ENCODE data around the gene CD84. TPM values are rescaled to one million over a fixed set of nuclear protein-coding genes. Genes with fewer than 3 reads are reported as not detected.
A peak's percentile ranks its signal among the peaks of the same experiment; 100 is the strongest.

Gene CD84
- total and polyA plus RNA-seq, 4 experiments from 2014 or later = 15.9 to 98.9 (median 65.6) TPM

DNA sequence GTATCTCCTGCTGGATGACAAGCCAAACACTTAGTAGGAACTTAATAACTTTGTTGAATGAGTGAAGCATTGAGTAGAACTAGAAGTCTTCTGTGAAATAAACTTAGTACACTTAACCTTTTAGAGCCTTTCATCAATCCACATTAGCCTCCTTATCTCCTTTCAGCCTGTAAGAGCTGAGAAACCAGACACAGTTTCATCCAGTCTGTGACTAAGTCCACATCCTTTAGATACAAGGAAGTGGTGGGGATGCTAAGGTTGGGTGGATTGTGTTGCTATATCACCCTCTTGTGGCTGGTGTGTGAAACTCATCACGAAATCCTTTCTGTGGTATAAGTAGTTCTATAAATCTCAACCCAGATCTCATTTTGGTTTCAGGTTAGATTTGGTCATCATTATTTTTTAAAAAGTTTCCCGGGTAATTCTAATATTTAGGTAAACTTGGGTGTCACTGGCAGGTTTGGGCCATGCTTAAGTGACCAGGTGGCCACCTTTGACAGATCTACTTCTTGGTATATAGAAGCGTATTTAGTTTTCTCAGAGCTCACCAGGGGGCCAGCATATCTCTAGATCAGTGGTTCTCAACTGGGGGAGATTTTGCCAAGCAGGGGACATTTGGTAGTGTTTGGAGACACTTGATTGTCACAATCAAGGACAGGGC is 27.8 kb upstream of the CD84 start:
- no peaks in the 10 kb centered on the region for H3K9me3 ChIP-seq (ENCODE audit: control insufficient read depth in 1 of 2, low read length in 2 of 2)
- no peak overlapping the region for H3K4me3 ChIP-seq (ENCODE audit: low read length in 2 of 2)
- H3K36me3 Mint-ChIP-seq = peaks cover 60 to 70% of the 10 kb centered on the region in 2 donors
- no peaks in the 10 kb centered on the region for H3K27me3 ChIP-seq (ENCODE audit: insufficient read depth, low read length)
- intact Hi-C loops (cut with micrococcal nuclease) = loop anchor here (1.0 to 10.0 kb wide), 5 partner anchors 57 to 412 kb away; partner anchors contain the start of genes CASQ1, COPA and NCSTN
- H3K36me3 ChIP-seq (ENCODE audit: insufficient read depth, low read length) = peaks cover 37% of the 10 kb centered on the region
- H3K27me3 Mint-ChIP-seq = no peaks in the 10 kb centered on the region
- ChIA-PET POLR2A (ENCODE audit: partially characterized antibody) (interaction anchor here (0.8 to 7.3 kb wide), 19 partner anchors 22 to 380 kb away, joined by 3 to 54 read pairs (median 6); partner anchors contain the start of genes CD84 and SLAMF6), CTCF (ENCODE audit: partially characterized antibody) (interaction anchor here (0.5 to 12.5 kb wide), 30 partner anchors 16 to 268 kb away, joined by 3 to 359 read pairs (median 4); partner anchors contain the start of genes CD84 and SLAMF6)
- peak; percentile 79 to 85 (median 81) for DNase-seq
- peak overlapping the region; percentile 62 to 93 (median 79) for H3K27ac Mint-ChIP-seq
- H3K4me1 Mint-ChIP-seq = peaks cover 42 to 62% (median 52%) of the 10 kb centered on the region in 4 donors
- peaks cover 56% of the 10 kb centered on the region for H3K4me1 ChIP-seq (ENCODE audit: insufficient read depth, low read length)
- peaks cover 0 to 30% (median 14%) of the 10 kb centered on the region in 8 donors for H3K9me3 Mint-ChIP-seq
- H3K27ac ChIP-seq (ENCODE audit: low read depth, low read length) = peak overlapping the region; percentile 42
- peak overlapping the region in 6 of 8 donors; percentile 3 to 68 (median 37) for H3K4me3 Mint-ChIP-seq

DNA sequence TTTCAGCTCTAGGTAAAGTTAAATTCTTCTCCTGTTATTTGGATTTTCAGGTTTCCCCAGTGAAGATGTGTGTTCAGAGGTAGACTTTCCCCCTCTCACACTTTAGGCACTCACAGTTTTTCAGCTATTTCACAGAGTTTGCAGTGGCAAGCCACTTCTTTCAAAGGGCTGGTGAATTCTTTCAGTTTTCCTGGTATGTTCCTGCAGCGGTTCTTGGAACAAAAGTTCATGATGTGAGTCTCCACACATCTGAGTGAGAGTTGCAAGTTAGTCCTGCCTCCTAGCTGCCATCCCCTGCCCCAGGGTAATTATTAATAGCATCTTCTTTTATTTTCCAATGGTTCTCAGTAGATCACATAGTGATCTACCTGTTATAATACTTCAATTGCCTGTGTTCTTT is 27.3 kb upstream of the CD84 start:
- Mint-ChIP-seq H3K4me3 (peak overlapping the region in 6 of 8 donors; percentile 3 to 68 (median 37)), H3K27me3 (no peaks in the 10 kb centered on the region), H3K9me3 (peaks cover 0 to 35% (median 19%) of the 10 kb centered on the region in 8 donors), H3K27ac (peak overlapping the region; percentile 62 to 93 (median 79)), H3K36me3 (peaks cover 66 to 67% of the 10 kb centered on the region in 2 donors), H3K4me1 (peaks cover 42 to 62% (median 52%) of the 10 kb centered on the region in 4 donors)
- H3K4me3 ChIP-seq (ENCODE audit: low read length in 2 of 2) = no peak overlapping the region
- CTCF ChIA-PET (ENCODE audit: partially characterized antibody) = interaction anchor here (0.6 to 12.5 kb wide), 31 partner anchors 16 to 267 kb away, joined by 3 to 359 read pairs (median 4); partner anchors contain the start of genes CD84 and SLAMF6
- peaks cover 56% of the 10 kb centered on the region for H3K4me1 ChIP-seq (ENCODE audit: insufficient read depth, low read length)
- H3K36me3 ChIP-seq (ENCODE audit: insufficient read depth, low read length) = peaks cover 32% of the 10 kb centered on the region
- peak overlapping the region; percentile 42 for H3K27ac ChIP-seq (ENCODE audit: low read depth, low read length)
- intact Hi-C loops (cut with micrococcal nuclease) = loop anchor here (1.0 to 10.0 kb wide), 5 partner anchors 56 to 412 kb away; partner anchors contain the start of genes CASQ1, COPA and NCSTN
- H3K9me3 ChIP-seq (ENCODE audit: control insufficient read depth in 1 of 2, low read length in 2 of 2) = no peaks in the 10 kb centered on the region
- POLR2A ChIA-PET (ENCODE audit: partially characterized antibody) = interaction anchor here (0.8 to 7.3 kb wide), 20 partner anchors 22 to 381 kb away, joined by 3 to 54 read pairs (median 6); partner anchors contain the start of genes CD84 and SLAMF6
- DNase-seq = no peak
- no peaks in the 10 kb centered on the region for H3K27me3 ChIP-seq (ENCODE audit: insufficient read depth, low read length)

DNA sequence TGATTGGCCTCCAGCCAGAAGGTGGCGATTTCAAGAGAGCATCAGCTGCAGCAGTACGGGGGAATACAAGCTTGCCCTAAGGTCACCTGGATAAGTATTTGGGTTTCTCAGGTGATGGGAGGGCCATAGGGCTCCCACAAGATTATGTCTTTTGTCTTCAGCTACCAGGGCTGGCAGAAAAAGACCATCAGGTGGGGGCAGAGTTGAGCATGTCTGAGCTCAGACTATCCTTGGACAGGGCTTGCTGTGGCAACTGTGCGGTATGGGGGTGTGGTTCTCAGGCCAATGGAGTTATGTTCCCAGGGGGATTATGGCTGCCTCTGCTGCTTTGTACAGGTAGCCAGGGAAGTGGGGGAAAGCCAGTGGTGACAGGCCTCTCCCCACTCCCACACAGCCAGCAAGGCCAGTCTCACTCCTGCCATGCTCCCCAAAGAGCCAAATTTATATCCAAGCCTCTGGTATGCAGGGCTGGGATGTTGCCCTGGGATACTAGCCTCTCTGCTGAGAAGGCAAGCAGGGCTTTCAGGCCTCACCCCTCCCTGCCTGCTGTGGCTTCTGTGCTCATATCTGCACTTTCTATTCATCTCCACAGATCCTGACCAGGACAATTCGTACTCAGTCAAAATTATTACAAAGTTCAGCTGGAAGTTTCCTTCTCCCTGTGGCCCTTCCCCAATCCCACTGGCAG is 26.6 kb upstream of the CD84 start:
- Mint-ChIP-seq H3K36me3 (peaks cover 62 to 66% of the 10 kb centered on the region in 2 donors), H3K27ac (peak overlapping the region in 6 of 7 donors; percentile 52 to 93 (median 63)), H3K9me3 (peaks cover 0 to 41% (median 24%) of the 10 kb centered on the region in 8 donors), H3K4me1 (peaks cover 38 to 57% (median 47%) of the 10 kb centered on the region in 4 donors), H3K4me3 (peak overlapping the region in 3 of 8 donors; percentile 8 to 61 (median 43)), H3K27me3 (no peaks in the 10 kb centered on the region)
- no peaks in the 10 kb centered on the region for H3K9me3 ChIP-seq (ENCODE audit: control insufficient read depth in 1 of 2, low read length in 2 of 2)
- H3K27me3 ChIP-seq (ENCODE audit: insufficient read depth, low read length) = no peaks in the 10 kb centered on the region
- no peak overlapping the region for H3K27ac ChIP-seq (ENCODE audit: low read depth, low read length)
- ChIA-PET CTCF (ENCODE audit: partially characterized antibody) (interaction anchor here (0.9 to 12.5 kb wide), 29 partner anchors 12 to 266 kb away, joined by 3 to 359 read pairs (median 5); partner anchors contain the start of gene SLAMF6), POLR2A (ENCODE audit: partially characterized antibody) (interaction anchor here (0.6 to 7.3 kb wide), 22 partner anchors 15 to 381 kb away, joined by 3 to 54 read pairs (median 6); partner anchors contain the start of genes CD84 and SLAMF6)
- intact Hi-C loops (cut with micrococcal nuclease) = loop anchor here (2.0 to 10.0 kb wide), 2 partner anchors 263 to 411 kb away; partner anchors contain the start of genes CASQ1, COPA and NCSTN
- H3K4me3 ChIP-seq (ENCODE audit: low read length in 2 of 2) = no peak overlapping the region
- no peak for DNase-seq
- peaks cover 27% of the 10 kb centered on the region for H3K36me3 ChIP-seq (ENCODE audit: insufficient read depth, low read length)
- peaks cover 50% of the 10 kb centered on the region for H3K4me1 ChIP-seq (ENCODE audit: insufficient read depth, low read length)

DNA sequence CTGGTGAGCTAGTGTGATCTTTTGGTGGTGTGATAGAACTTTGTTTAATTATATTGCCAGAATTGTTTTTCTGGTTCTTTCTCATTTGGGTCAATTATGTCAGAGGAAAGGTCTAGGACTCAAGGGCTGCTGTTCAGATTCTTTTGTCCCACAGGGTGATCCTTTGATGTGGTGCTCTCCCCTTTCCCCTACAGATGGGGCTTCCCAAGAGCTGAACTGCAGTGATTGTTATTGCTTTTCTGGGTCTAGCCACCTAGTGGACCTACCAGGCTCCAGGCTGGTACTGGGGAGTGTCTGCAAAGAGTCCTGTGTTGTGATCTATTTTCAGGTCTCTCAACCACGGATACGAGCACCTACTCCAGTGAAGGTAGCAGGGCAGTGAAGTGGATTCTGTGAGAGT is 25.9 kb upstream of the CD84 start:
- Mint-ChIP-seq H3K9me3 (peaks cover 0 to 44% (median 26%) of the 10 kb centered on the region in 8 donors), H3K36me3 (peaks cover 54 to 59% of the 10 kb centered on the region in 2 donors), H3K27ac (peak overlapping the region in 3 of 7 donors; percentile 48 to 81 (median 57)), H3K4me3 (peak overlapping the region in 3 of 8 donors; percentile 1 to 16 (median 8)), H3K4me1 (peaks cover 35 to 49% (median 42%) of the 10 kb centered on the region in 4 donors), H3K27me3 (no peaks in the 10 kb centered on the region)
- H3K4me3 ChIP-seq (ENCODE audit: low read length in 2 of 2) = no peak overlapping the region
- peaks cover 20% of the 10 kb centered on the region for H3K36me3 ChIP-seq (ENCODE audit: insufficient read depth, low read length)
- no peaks in the 10 kb centered on the region for H3K9me3 ChIP-seq (ENCODE audit: control insufficient read depth in 1 of 2, low read length in 2 of 2)
- H3K27ac ChIP-seq (ENCODE audit: low read depth, low read length) = no peak overlapping the region
- ChIA-PET POLR2A (ENCODE audit: partially characterized antibody) (interaction anchor here (0.7 to 7.3 kb wide), 15 partner anchors 14 to 179 kb away, joined by 3 to 54 read pairs (median 6); partner anchors contain the start of gene CD84), CTCF (ENCODE audit: partially characterized antibody) (interaction anchor here (0.7 to 12.5 kb wide), 14 partner anchors 12 to 228 kb away, joined by 3 to 359 read pairs (median 6); no protein-coding TSS in a partner anchor)
- no peak for DNase-seq
- peaks cover 42% of the 10 kb centered on the region for H3K4me1 ChIP-seq (ENCODE audit: insufficient read depth, low read length)
- H3K27me3 ChIP-seq (ENCODE audit: insufficient read depth, low read length) = no peaks in the 10 kb centered on the region
- intact Hi-C loops (cut with micrococcal nuclease) = loop anchor here (10.0 kb wide), 1 partner anchor 410 kb away; the partner anchor contains the start of gene CASQ1

DNA sequence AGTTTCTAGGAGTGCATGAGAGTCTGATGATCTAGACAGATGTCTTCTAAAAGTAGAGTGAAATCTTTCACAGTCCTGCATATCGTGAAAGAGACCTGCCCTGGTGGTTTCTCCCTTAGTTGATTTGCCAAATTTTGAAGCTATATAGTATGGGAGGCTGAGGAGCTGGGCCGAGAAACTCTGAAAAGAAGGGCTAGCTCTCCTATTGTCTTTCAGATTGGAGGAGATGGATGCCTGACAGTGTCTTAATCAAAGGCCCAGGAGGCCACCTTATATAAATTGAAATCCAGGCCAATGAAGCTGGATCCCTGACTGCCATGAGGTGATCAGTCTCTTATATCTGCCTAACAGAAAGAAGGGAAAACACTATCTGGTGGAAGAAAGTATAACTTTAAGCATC is 18.4 kb upstream of the CD84 start:
- Mint-ChIP-seq H3K4me3 (no peak overlapping the region), H3K9me3 (peaks cover 3 to 36% (median 25%) of the 10 kb centered on the region in 8 donors), H3K27me3 (no peaks in the 10 kb centered on the region), H3K4me1 (peaks cover 0 to 8% (median 3%) of the 10 kb centered on the region in 4 donors), H3K36me3 (peaks cover 8 to 32% of the 10 kb centered on the region in 2 donors), H3K27ac (no peak overlapping the region)
- no peaks in the 10 kb centered on the region for H3K4me1 ChIP-seq (ENCODE audit: insufficient read depth, low read length)
- intact Hi-C loops (cut with micrococcal nuclease) = no loop called here
- H3K9me3 ChIP-seq (ENCODE audit: control insufficient read depth in 1 of 2, low read length in 2 of 2) = no peaks in the 10 kb centered on the region
- H3K36me3 ChIP-seq (ENCODE audit: insufficient read depth, low read length) = no peaks in the 10 kb centered on the region
- ChIA-PET POLR2A (ENCODE audit: partially characterized antibody) (interaction anchor here (0.8 to 1.8 kb wide), 4 partner anchors 14 to 41 kb away, joined by 3 to 5 read pairs (median 4); no protein-coding TSS in a partner anchor), CTCF (ENCODE audit: partially characterized antibody) (interaction anchor here (0.8 to 2.0 kb wide), 6 partner anchors 14 to 169 kb away, joined by 3 to 8 read pairs (median 4); no protein-coding TSS in a partner anchor)
- no peak overlapping the region for H3K27ac ChIP-seq (ENCODE audit: low read depth, low read length)
- no peaks in the 10 kb centered on the region for H3K27me3 ChIP-seq (ENCODE audit: insufficient read depth, low read length)
- DNase-seq = no peak
- no peak overlapping the region for H3K4me3 ChIP-seq (ENCODE audit: low read length in 2 of 2)

DNA sequence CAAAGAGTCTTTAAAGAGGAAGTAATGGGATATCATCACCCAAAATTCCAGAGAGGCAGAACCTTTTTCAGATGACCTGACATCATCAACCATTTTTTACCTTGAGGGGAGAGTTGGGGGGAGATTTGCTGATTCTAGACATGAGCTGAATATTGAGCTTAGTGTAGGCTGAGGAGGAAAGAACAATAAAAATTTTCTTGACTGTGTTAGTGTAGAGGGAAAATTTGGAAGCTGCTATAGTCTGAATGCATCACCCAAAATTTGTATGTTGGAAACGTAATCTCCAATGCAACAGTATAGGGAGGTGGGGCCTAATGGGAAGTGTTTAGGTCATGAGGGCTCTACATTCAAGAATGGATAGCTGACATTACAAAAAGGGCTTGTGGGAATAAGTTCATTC is 17.8 kb upstream of the CD84 start:
- H3K4me1 ChIP-seq (ENCODE audit: insufficient read depth, low read length) = no peaks in the 10 kb centered on the region
- no peak overlapping the region for H3K27ac ChIP-seq (ENCODE audit: low read depth, low read length)
- Mint-ChIP-seq H3K4me3 (no peak overlapping the region), H3K27ac (no peak overlapping the region), H3K27me3 (no peaks in the 10 kb centered on the region), H3K4me1 (peaks cover 0 to 8% (median 3%) of the 10 kb centered on the region in 4 donors), H3K36me3 (peaks cover 8 to 35% of the 10 kb centered on the region in 2 donors), H3K9me3 (peaks cover 3 to 36% (median 23%) of the 10 kb centered on the region in 8 donors)
- H3K9me3 ChIP-seq (ENCODE audit: control insufficient read depth in 1 of 2, low read length in 2 of 2) = no peaks in the 10 kb centered on the region
- intact Hi-C loops (cut with micrococcal nuclease) = no loop called here
- DNase-seq = no peak
- no peaks in the 10 kb centered on the region for H3K27me3 ChIP-seq (ENCODE audit: insufficient read depth, low read length)
- ChIA-PET CTCF (ENCODE audit: partially characterized antibody) (interaction anchor here (0.8 to 2.0 kb wide), 2 partner anchors 43 to 131 kb away, joined by 3 to 4 read pairs; no protein-coding TSS in a partner anchor), POLR2A (ENCODE audit: partially characterized antibody) (no interaction called here)
- H3K4me3 ChIP-seq (ENCODE audit: low read length in 2 of 2) = no peak overlapping the region
- no peaks in the 10 kb centered on the region for H3K36me3 ChIP-seq (ENCODE audit: insufficient read depth, low read length)
